Measurements from ENCODE around the gene NPR1.

The NPR1 gene

GRCh38 chr1:153680120-153680403 lies 1.6 kb downstream of the NPR1 start:
- no peak for DNase-seq (ENCODE audit: low read depth)
- no peak overlapping the region for H3K4me3 ChIP-seq (ENCODE audit: low read length)
- no peak for TF ChIP-seq CTCF (conservative IDR thresholded peaks at IDR 0.05; ENCODE audit: low read depth, low read length)

- DNase-seq (ENCODE audit: low read depth): no peak
- TF ChIP-seq CTCF (conservative IDR thresholded peaks at IDR 0.05; ENCODE audit: low read depth, low read length): no peak
- H3K4me3 ChIP-seq (ENCODE audit: low read length): no peak overlapping the region
Observed at GRCh38 chr1:153682730-153683129, 4.2 kb downstream of the NPR1 start.

DNA sequence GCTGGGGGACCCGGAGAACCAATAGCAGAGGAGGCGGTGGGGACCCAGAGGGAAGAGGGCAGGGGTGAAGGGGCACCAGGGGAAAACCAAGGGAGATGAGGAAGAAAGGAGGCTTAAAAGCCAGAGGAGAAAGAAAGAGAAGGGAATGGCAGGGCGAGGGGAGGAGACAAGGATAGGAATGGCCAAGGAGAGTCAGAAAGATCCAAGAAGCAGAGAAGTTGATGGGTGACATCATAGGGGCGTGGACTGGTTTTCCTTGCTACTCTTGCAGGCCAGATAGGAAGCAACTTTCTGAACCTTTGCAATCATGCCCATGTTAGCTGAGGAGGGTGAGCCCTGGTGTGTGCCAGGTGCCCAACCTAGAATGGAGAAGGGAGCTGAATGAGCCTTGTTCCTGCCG lies 5.4 kb downstream of the NPR1 start:
- no peak for TF ChIP-seq CTCF (conservative IDR thresholded peaks at IDR 0.05; ENCODE audit: low read depth, low read length)
- DNase-seq (ENCODE audit: low read depth): no peak
- H3K4me3 ChIP-seq (ENCODE audit: low read length): no peak overlapping the region

- H3K4me3 ChIP-seq (ENCODE audit: low read length): no peak overlapping the region
Observed at GRCh38 chr1:153684892-153685291, 6.4 kb downstream of the NPR1 start.

DNA sequence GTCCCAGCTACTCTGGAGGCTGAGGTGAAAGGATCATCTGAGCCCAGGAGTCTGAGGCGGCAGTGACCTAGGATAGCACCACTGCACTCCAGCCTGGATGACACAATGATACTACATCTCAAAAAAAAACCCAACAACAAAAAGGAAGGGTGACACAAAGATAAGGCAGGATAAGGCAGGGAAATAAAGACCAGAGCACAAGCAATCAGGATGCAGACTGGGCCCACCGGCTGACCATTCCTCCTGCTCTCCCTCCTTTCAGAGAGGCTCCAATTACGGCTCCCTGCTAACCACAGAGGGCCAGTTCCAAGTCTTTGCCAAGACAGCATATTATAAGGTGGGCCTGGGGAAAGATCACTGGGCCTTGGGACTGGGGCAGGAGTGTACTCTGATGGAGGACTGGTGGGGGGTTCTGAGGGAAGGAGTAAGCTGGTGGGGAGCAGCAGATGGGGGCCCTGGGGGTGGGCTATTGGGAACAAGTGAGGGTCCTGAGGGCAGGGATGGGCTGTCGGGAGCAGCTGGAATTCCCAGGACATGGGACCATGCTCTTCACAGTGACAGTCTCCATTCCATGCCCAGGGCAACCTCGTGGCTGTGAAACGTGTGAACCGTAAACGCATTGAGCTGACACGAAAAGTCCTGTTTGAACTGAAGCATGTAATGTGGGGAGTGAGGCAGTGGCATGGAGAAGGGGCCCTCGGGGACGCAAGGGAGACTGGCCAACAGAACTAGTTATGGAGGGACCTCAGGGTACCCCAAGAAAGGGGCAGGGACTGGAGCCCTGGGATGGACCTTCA lies 7.3 kb downstream of the NPR1 start:
- no peak overlapping the region for H3K4me3 ChIP-seq (ENCODE audit: low read length)
- no peak for DNase-seq (ENCODE audit: low read depth)
- TF ChIP-seq CTCF (conservative IDR thresholded peaks at IDR 0.05; ENCODE audit: low read depth, low read length): no peak

More at GRCh38 chr1:153684892-153685291, 6.4 kb downstream of the NPR1 start:
- DNase-seq (ENCODE audit: low read depth): no peak
- no peak for TF ChIP-seq CTCF (conservative IDR thresholded peaks at IDR 0.05; ENCODE audit: low read depth, low read length)

GRCh38 chr1:153687346-153688125 lies 9.0 kb downstream of the NPR1 start:
- TF ChIP-seq CTCF (conservative IDR thresholded peaks at IDR 0.05; ENCODE audit: low read depth, low read length): no peak
- H3K4me3 ChIP-seq (ENCODE audit: low read length): no peak overlapping the region
- no peak for DNase-seq (ENCODE audit: low read depth)

- no peak for DNase-seq (ENCODE audit: low read depth)
- no peak for TF ChIP-seq CTCF (conservative IDR thresholded peaks at IDR 0.05; ENCODE audit: low read depth, low read length)
- H3K4me3 ChIP-seq (ENCODE audit: low read length): no peak overlapping the region
Observed at GRCh38 chr1:153688276-153688675, 9.8 kb downstream of the NPR1 start.
